Natural killer cell (primary cell): ENCODE results near the gene GSTM3. TPM values are rescaled to one million over a fixed set of nuclear protein-coding genes. Genes with fewer than 3 reads are reported as not detected.

Experiments
- ATAC-seq, 3 donors: fragments of 150-1000 bp in 2 of 3; fragments of 200-7000 bp in 1 of 3; cut with Tn5 transposase; 1 replicate in 1 of 3; 2 replicates in 2 of 3; pipeline ENCODE4 v1.10.0; 2021; ENCODE audit warnings: mild to moderate bottlenecking in 2 of 3, moderate library complexity in 2 of 3
- DNase-seq, 2 donors: peaks; one replicate each; pipeline versions ENCODE4 v3.0.0 to v3.0.0-alpha.2; 2013 to 2021; ENCODE audit warnings: mixed read lengths in 1 of 2
- H3K27ac ChIP-seq: one replicate; pipeline ENCODE4 v1.5.1; 2013; ENCODE audit warnings: mild to moderate bottlenecking, low read length
- H3K27me3 ChIP-seq: one replicate; pipeline ENCODE4 v1.6.1; 2013; ENCODE audit warnings: low read length; ENCODE audit not compliant: control insufficient read depth, insufficient read depth
- H3K36me3 ChIP-seq: one replicate; pipeline ENCODE4 v1.6.1; 2013; ENCODE audit warnings: low read length; ENCODE audit not compliant: control insufficient read depth, insufficient read depth
- H3K4me1 ChIP-seq: one replicate; pipeline ENCODE4 v1.6.1; 2013; ENCODE audit warnings: low read length; ENCODE audit not compliant: control insufficient read depth, insufficient read depth
- H3K4me3 ChIP-seq: one replicate; pipeline ENCODE4 v1.5.1; 2013; ENCODE audit warnings: low read length
- H3K9me3 ChIP-seq: one replicate; pipeline ENCODE4 v1.6.1; 2013; ENCODE audit warnings: low read length; ENCODE audit not compliant: control insufficient read depth, insufficient read depth
- H3K27ac Mint-ChIP-seq, 2 donors: one replicate each; pipeline ENCODE4 v1.8.0; 2022; ENCODE audit warnings: mild to moderate bottlenecking in 2 of 2, mixed read lengths in 2 of 2, moderate library complexity in 1 of 2
- H3K27me3 Mint-ChIP-seq, 2 donors: one replicate each; pipeline ENCODE4 v1.8.0; 2022; ENCODE audit warnings: low read depth in 2 of 2, mixed read lengths in 2 of 2
- H3K36me3 Mint-ChIP-seq: one replicate; pipeline ENCODE4 v1.8.0; 2022; ENCODE audit warnings: mixed read lengths
- H3K4me1 Mint-ChIP-seq, 2 donors: one replicate each; pipeline ENCODE4 v1.8.0; 2022; ENCODE audit warnings: mixed read lengths in 2 of 2
- H3K4me3 Mint-ChIP-seq: one replicate; pipeline ENCODE4 v1.8.0; 2022; ENCODE audit warnings: mild to moderate bottlenecking, moderate library complexity, mixed read lengths
- H3K9me3 Mint-ChIP-seq, 2 donors: one replicate each; pipeline ENCODE4 v1.8.0; 2022; ENCODE audit warnings: mixed read lengths in 2 of 2
- WGBS: methylation state at CpG from one replicate; pipeline ENCODE4 v1.1.7; 2013; ENCODE audit warnings: missing lambda C conversion rate; ENCODE audit not compliant: insufficient coverage; 5-methylcytosine and 5-hydroxymethylcytosine counted together
- intact Hi-C: fragments of 100-400 bp; cut with micrococcal nuclease; formaldehyde crosslinking; loops from one replicate; pipeline ENCODE4 v1.14.2; 2022
- total RNA-seq, 4 donors: library from RNA; stranded (reverse); fragments of 120-200 nt in 1 of 4; gene quantifications; one replicate each; pipeline versions ENCODE4 v1.2.3 to v1.2.4, GENCODE V29; 2013 to 2022
- TF ChIP-seq, protein P1 (sequence below): fragments of 200-600 bp; IDR thresholded peaks from one replicate; pipeline ENCODE4 v1.8.0; 2022; ENCODE audit warnings: antibody characterized with exemption

Gene GSTM3
- total RNA-seq, 3 donors from 2014 or later (not counting 1 experiment from before 2014, with no cell fraction given): 1.7 to 3.0 (median 3.0) TPM

DNA sequence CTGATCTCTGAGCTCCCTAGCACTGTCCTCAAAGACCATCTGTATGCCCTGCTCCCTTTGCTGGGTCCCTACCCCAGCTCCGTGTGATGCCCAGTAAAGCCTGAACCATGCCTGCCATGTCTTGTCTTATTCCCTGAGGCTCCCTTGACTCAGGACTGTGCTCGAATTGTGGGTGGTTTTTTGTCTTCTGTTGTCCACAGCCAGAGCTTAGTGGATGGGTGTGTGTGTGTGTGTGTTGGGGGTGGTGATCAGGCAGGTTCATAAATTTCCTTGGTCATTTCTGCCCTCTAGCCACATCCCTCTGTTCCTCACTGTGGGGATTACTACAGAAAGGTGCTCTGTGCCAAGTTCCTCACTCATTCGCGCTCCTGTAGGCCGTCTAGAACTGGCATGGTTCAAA lies 23.1 kb downstream of the GSTM3 start:
- Mint-ChIP-seq H3K27ac (no peak overlapping the region), H3K4me3 (no peak overlapping the region), H3K27me3 (peaks cover 9 to 10% of the 10 kb centered on the region in 2 donors), H3K9me3 (no peaks in the 10 kb centered on the region), H3K36me3 (no peaks in the 10 kb centered on the region), H3K4me1 (no peaks in the 10 kb centered on the region)
- intact Hi-C loops: no loop called here
- no peaks in the 10 kb centered on the region for H3K4me1 ChIP-seq
- H3K36me3 ChIP-seq: no peaks in the 10 kb centered on the region
- H3K27me3 ChIP-seq: no peaks in the 10 kb centered on the region
- no peak overlapping the region for H3K4me3 ChIP-seq
- no peaks in the 10 kb centered on the region for H3K9me3 ChIP-seq
- WGBS: 96% methylated on average over 5 of the region's 5 CpGs
- TF ChIP-seq, protein P1, sequence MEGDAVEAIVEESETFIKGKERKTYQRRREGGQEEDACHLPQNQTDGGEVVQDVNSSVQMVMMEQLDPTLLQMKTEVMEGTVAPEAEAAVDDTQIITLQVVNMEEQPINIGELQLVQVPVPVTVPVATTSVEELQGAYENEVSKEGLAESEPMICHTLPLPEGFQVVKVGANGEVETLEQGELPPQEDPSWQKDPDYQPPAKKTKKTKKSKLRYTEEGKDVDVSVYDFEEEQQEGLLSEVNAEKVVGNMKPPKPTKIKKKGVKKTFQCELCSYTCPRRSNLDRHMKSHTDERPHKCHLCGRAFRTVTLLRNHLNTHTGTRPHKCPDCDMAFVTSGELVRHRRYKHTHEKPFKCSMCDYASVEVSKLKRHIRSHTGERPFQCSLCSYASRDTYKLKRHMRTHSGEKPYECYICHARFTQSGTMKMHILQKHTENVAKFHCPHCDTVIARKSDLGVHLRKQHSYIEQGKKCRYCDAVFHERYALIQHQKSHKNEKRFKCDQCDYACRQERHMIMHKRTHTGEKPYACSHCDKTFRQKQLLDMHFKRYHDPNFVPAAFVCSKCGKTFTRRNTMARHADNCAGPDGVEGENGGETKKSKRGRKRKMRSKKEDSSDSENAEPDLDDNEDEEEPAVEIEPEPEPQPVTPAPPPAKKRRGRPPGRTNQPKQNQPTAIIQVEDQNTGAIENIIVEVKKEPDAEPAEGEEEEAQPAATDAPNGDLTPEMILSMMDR: no peak
- ATAC-seq: no peak
- no peak overlapping the region for H3K27ac ChIP-seq
- no peak for DNase-seq

DNA sequence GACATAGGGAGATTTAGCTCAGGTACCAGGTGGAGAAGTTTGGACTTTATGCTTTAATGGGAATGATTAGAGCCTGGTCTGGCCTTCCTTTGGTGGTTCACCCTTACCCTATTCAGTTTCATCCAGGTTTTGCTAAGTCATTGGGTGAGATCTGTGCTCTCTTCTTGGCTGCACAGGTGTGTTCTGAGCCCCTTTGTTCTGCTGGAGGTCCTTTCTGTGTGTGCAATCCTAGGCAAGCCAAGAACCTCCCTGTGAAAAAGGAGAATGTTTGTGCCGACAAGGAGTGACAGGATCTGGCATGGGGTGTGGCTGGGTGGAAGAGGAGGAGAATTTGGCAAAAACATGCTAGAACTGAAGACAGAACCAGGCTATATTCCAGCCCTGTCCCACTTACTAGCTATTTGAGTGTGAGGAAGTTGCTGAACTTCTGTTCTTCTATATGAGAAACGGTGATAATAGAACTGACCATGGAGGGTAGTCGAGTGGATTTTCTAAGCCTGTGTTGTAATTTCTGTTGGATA lies 24.2 kb downstream of the GSTM3 start:
- DNase-seq (no peak), ATAC-seq (no peak)
- Histone ChIP-seq H3K9me3 (no peaks in the 10 kb centered on the region), H3K27ac (no peak overlapping the region), H3K4me3 (no peak overlapping the region), H3K36me3 (no peaks in the 10 kb centered on the region), H3K4me1 (peaks cover 7% of the 10 kb centered on the region), H3K27me3 (peaks cover 9% of the 10 kb centered on the region)
- TF ChIP-seq, protein P1: no peak
- H3K27me3 Mint-ChIP-seq: peaks cover 9 to 10% of the 10 kb centered on the region in 2 donors
- no peaks in the 10 kb centered on the region for H3K36me3 Mint-ChIP-seq
- no peak overlapping the region for H3K4me3 Mint-ChIP-seq
- intact Hi-C loops: no loop called here
- WGBS: 94% methylated on average over 3 of the region's 3 CpGs
- H3K27ac Mint-ChIP-seq: no peak overlapping the region
- no peaks in the 10 kb centered on the region for H3K9me3 Mint-ChIP-seq
- H3K4me1 Mint-ChIP-seq: no peaks in the 10 kb centered on the region

DNA sequence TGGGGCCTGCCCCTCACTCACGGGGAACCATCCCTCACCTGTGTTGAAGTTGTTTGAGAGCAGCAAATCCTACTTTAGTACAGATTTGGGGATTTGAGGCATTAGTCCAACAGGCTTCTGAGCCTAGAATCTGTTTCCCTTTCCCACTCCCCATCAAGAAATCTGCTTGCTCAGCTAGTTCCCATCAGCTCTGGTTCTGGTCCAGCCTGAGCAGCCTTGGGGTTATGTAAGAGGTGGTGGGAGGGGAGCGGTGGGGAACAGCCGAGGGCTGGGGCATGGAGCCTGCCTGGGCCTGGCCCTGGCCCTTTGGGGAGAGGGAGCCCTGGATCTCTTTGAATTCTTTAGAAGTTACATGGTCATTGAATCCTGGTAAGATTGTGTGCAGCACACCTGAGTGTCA lies 24.7 kb downstream of the GSTM3 start:
- H3K27ac ChIP-seq: no peak overlapping the region
- TF ChIP-seq, protein P1: no peak
- Mint-ChIP-seq H3K36me3 (no peaks in the 10 kb centered on the region), H3K4me3 (no peak overlapping the region), H3K27ac (no peak overlapping the region), H3K4me1 (no peaks in the 10 kb centered on the region), H3K27me3 (peaks cover 9 to 10% of the 10 kb centered on the region in 2 donors), H3K9me3 (no peaks in the 10 kb centered on the region)
- ATAC-seq (no peak), DNase-seq (no peak)
- H3K36me3 ChIP-seq: no peaks in the 10 kb centered on the region
- H3K9me3 ChIP-seq: no peaks in the 10 kb centered on the region
- 87% methylated on average over 3 of the region's 3 CpGs for WGBS
- H3K27me3 ChIP-seq: peaks cover 9% of the 10 kb centered on the region
- peaks cover 7% of the 10 kb centered on the region for H3K4me1 ChIP-seq
- intact Hi-C loops: no loop called here
- H3K4me3 ChIP-seq: no peak overlapping the region
